ENCODE measurements around the gene TNFAIP8. TPM values are rescaled to one million over a fixed set of nuclear protein-coding genes. Genes with fewer than 3 reads are reported as not detected.

Gene TNFAIP8
- total RNA-seq, 4 donors from 2014 or later: 37.2 to 49.1 (median 43.3) TPM

DNA sequence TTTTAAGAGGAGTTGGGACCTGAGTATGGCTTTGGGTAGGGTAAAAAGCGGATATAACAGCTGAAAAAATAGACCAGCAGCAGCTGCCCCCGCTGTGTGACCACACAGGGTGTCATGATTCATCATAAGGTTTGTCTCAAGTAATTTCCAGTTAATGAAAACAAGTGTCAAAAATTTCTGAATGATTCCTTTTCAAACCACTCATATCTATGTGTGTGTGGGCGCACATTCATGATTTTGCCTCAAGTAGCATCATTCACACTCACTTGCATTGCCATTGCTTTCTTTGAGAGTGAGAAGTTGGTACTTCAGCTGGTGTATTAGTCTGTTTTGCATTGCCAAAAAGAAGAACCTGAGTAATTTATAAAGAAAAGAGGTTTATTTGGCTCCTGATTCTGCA lies 12.1 kb upstream of the TNFAIP8 start:
- DNase-seq (ENCODE audit: low spot score in 2 of 2): no peak
- WGBS: 82% methylated on average over 3 of the region's 3 CpGs
- TF ChIP-seq POLR2AphosphoS5 (IDR thresholded peaks at IDR 0.05) (no peak), EP300 (IDR thresholded peaks at IDR 0.05) (no peak), POLR2A (IDR thresholded peaks at IDR 0.05) (no peak)
- TF ChIP-seq, protein P1, sequence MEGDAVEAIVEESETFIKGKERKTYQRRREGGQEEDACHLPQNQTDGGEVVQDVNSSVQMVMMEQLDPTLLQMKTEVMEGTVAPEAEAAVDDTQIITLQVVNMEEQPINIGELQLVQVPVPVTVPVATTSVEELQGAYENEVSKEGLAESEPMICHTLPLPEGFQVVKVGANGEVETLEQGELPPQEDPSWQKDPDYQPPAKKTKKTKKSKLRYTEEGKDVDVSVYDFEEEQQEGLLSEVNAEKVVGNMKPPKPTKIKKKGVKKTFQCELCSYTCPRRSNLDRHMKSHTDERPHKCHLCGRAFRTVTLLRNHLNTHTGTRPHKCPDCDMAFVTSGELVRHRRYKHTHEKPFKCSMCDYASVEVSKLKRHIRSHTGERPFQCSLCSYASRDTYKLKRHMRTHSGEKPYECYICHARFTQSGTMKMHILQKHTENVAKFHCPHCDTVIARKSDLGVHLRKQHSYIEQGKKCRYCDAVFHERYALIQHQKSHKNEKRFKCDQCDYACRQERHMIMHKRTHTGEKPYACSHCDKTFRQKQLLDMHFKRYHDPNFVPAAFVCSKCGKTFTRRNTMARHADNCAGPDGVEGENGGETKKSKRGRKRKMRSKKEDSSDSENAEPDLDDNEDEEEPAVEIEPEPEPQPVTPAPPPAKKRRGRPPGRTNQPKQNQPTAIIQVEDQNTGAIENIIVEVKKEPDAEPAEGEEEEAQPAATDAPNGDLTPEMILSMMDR (IDR thresholded peaks at IDR 0.05): no peak
- no peak overlapping the region for H3K27ac ChIP-seq
- H3K9me3 ChIP-seq: no peaks in the 10 kb centered on the region
- peaks cover 20% of the 10 kb centered on the region for H3K4me1 ChIP-seq
- no peak overlapping the region for H3K4me3 ChIP-seq
- no peaks in the 10 kb centered on the region for H3K27me3 ChIP-seq
- no peaks in the 10 kb centered on the region for H3K36me3 ChIP-seq

DNA sequence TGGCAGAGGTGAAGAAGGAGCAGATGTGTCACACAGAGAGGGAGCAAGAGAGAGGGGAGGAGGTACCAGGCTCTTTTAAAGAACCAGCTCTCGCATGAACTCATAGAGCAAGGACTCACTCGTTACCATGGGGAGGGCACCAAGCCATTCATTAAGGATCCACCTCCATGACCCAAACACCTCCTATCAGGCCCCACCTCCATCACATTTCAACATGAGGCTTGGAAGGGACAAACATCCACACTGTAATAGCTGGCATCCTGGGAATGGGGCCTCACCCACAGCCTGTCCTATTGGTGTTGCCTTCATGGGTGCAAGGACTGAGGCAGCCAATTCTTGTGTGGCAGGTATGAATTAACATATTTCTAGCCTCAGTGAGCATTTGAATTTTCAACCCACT lies 11.6 kb upstream of the TNFAIP8 start:
- WGBS: 64% methylated on average over 2 of the region's 2 CpGs
- H3K4me1 ChIP-seq: peaks cover 20% of the 10 kb centered on the region
- H3K27me3 ChIP-seq: no peaks in the 10 kb centered on the region
- DNase-seq (ENCODE audit: low spot score in 2 of 2): no peak
- H3K4me3 ChIP-seq: no peak overlapping the region
- H3K9me3 ChIP-seq: no peaks in the 10 kb centered on the region
- TF ChIP-seq, protein P1 (IDR thresholded peaks at IDR 0.05): no peak
- TF ChIP-seq POLR2AphosphoS5 (IDR thresholded peaks at IDR 0.05) (no peak), POLR2A (IDR thresholded peaks at IDR 0.05) (no peak), EP300 (IDR thresholded peaks at IDR 0.05) (no peak)
- H3K27ac ChIP-seq: no peak overlapping the region
- H3K36me3 ChIP-seq: no peaks in the 10 kb centered on the region

DNA sequence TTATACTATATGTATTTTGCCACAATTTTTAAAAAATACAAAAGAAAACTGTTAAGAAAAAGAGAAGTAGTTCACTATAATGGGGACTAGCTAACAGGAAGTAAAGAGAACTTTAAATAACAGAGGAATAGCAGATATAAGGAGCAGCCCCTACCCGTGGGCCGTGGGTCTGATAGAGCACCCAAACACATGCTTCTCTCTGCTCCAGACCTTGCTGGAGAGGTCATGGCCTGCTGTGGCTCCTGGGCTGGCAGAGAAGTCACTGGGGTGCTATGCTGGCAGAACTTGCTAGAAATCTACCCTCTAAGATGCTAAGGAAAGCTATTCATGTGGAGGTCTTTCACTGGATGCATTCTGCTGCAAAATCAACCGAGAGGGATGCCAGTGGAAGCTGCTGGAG lies 10.0 kb upstream of the TNFAIP8 start:
- 76% methylated on average over 3 of the region's 3 CpGs for WGBS
- no peak overlapping the region for H3K27ac ChIP-seq

DNA sequence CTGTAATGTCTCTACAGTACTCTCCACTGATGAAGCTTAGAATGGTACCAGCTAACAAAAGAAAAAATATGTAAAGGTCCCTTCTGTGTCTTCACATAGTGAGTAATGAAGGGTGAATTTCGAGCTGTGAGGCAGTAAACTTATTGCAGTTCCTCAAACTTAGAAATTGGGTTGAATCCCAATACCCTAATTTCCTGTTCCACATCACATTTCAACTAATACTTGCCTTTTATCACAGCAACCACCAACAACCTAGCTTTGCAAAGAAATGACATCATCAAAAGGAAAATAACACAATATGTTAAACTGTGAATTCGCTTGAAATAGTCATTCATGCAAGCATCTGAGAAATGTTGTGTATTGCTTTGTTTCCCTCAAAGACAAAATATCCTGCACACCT lies 9.4 kb upstream of the TNFAIP8 start:
- Histone ChIP-seq H3K4me1 (peaks cover 8% of the 10 kb centered on the region), H3K36me3 (no peaks in the 10 kb centered on the region), H3K4me3 (no peak overlapping the region), H3K27me3 (no peaks in the 10 kb centered on the region), H3K9me3 (no peaks in the 10 kb centered on the region), H3K27ac (no peak overlapping the region)
- no peak for TF ChIP-seq POLR2AphosphoS5 (IDR thresholded peaks at IDR 0.05)
- TF ChIP-seq POLR2A (IDR thresholded peaks at IDR 0.05): no peak
- DNase-seq (ENCODE audit: low spot score in 2 of 2): no peak
- 93% methylated on average over 2 of the region's 2 CpGs for WGBS

More for the DNA sequence above, 10.0 kb upstream of the TNFAIP8 start:
- no peak for DNase-seq (ENCODE audit: low spot score in 2 of 2)
- H3K36me3 ChIP-seq: no peaks in the 10 kb centered on the region
- TF ChIP-seq POLR2A (IDR thresholded peaks at IDR 0.05) (no peak), POLR2AphosphoS5 (IDR thresholded peaks at IDR 0.05) (no peak), EP300 (IDR thresholded peaks at IDR 0.05) (no peak)
- TF ChIP-seq, protein P1 (IDR thresholded peaks at IDR 0.05): no peak
- no peaks in the 10 kb centered on the region for H3K27me3 ChIP-seq
- no peak overlapping the region for H3K4me3 ChIP-seq
- peaks cover 8% of the 10 kb centered on the region for H3K4me1 ChIP-seq
- H3K9me3 ChIP-seq: no peaks in the 10 kb centered on the region

DNA sequence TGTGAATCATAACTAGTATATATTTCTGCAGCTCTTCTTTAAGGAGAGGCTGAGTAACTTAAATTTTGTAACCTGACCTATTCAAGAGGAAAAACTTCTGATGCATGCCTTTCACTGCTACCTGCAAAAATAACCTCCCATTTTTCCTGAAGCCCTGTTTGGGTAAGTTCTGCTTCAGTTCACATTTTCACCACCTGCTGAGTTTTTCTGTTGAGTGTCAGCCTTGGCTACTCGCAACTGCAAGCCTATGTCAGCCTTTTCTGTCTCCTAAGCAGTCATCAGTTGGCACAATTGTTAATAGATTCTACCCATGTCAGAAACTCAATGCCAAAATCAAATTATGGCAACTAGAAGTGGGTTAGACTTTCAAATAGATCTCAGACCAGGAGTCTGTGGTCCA lies 8.2 kb upstream of the TNFAIP8 start:
- Histone ChIP-seq H3K27ac (no peak overlapping the region), H3K4me3 (no peak overlapping the region), H3K4me1 (peaks cover 8% of the 10 kb centered on the region), H3K36me3 (no peaks in the 10 kb centered on the region), H3K27me3 (no peaks in the 10 kb centered on the region), H3K9me3 (no peaks in the 10 kb centered on the region)
- no CpG with 5 or more reads among the region's 1 CpG for WGBS
- no peak for DNase-seq (ENCODE audit: low spot score in 2 of 2)
- no peak for TF ChIP-seq POLR2AphosphoS5 (IDR thresholded peaks at IDR 0.05)
- no peak for TF ChIP-seq EP300 (IDR thresholded peaks at IDR 0.05)
- no peak for TF ChIP-seq POLR2A (IDR thresholded peaks at IDR 0.05)
- TF ChIP-seq, protein P1 (IDR thresholded peaks at IDR 0.05): no peak

DNA sequence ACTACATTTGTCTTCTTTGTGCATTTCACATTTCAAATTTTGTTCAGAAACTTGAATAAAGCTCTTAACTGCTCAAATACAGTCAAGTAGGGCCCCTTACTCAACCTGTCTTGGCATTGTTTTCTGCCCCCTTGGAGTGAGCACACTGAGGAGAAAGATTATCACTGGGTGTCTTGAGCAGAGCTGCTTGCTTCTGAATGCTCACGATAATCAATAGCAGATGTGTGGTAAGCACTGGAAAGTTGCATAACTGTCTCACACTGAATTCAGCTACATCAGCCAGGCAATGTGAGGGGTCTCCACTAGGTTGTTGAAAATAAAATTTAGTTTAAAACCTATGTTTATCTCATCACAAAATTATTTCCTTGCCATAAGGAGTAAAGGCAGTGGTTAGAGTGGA lies 7.8 kb upstream of the TNFAIP8 start:
- H3K9me3 ChIP-seq: no peaks in the 10 kb centered on the region
- H3K36me3 ChIP-seq: no peaks in the 10 kb centered on the region
- H3K4me3 ChIP-seq: no peak overlapping the region
- TF ChIP-seq POLR2AphosphoS5 (IDR thresholded peaks at IDR 0.05): no peak
- TF ChIP-seq EP300 (IDR thresholded peaks at IDR 0.05): no peak
- TF ChIP-seq POLR2A (IDR thresholded peaks at IDR 0.05): no peak
- TF ChIP-seq, protein P1 (IDR thresholded peaks at IDR 0.05): no peak
- DNase-seq (ENCODE audit: low spot score in 2 of 2): no peak
- no peak overlapping the region for H3K27ac ChIP-seq
- no peaks in the 10 kb centered on the region for H3K27me3 ChIP-seq
- H3K4me1 ChIP-seq: peaks cover 8% of the 10 kb centered on the region
- 75% methylated on average over 1 of the region's 1 CpG for WGBS

All from suprapubic skin (tissue), 4 donors.